NCI-H2029 (cell line): ENCODE results near the gene TNFRSF1A.

Source experiments
- DNase-seq: peaks from one replicate; lab custom pipeline; 2025; lab: John Stamatoyannopoulos, UW

TNFRSF1A gene

GRCh38 chr12:6323340-6323994 lies 18.4 kb downstream of the TNFRSF1A start:
- DNase-seq = no peak

GRCh38 chr12:6322969-6323339 lies 18.9 kb downstream of the TNFRSF1A start:
- DNase-seq = no peak

DNA sequence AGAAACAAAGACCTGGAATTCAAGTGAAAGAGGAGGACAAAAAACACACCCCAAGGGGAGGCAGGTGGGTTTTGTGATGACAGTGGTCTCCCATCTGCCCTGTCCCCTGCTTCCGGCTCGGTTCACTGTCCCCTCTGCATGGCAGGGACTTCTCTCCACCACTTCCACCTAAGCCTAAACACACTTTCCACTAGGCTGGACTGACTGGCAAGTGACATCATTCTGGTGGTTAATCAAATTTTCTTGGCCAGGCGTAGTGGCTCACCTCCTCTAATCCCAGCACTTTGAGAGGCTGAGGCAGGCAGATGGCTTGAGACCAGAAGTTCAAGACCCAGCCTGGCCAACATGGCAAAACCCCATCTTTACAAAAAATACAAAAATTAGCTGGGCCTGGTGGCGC lies 19.5 kb downstream of the TNFRSF1A start:
- no peak for DNase-seq

- no peak for DNase-seq
Measured at GRCh38 chr12:6321905-6322304, 20.0 kb downstream of the TNFRSF1A start.

DNA sequence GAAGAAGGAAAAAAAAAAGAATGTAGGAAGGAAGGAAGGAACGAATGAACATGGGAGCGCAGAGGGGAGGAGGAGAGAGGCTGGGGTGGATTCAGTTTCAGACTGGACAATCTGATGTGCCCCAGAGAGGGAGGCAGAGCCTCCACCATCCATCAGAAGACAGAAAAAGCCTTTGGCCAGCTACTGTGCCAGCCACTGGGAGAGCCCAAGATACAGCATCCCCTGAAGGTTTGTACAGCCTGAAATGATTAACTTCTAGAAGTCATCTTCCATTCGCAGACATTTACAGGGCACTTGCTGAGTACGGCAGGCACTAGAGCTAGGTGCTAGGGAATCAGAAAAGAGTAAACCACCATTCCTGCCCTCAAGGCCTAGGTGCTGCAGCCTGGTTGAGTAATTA lies 22.4 kb downstream of the TNFRSF1A start:
- no peak for DNase-seq

DNA sequence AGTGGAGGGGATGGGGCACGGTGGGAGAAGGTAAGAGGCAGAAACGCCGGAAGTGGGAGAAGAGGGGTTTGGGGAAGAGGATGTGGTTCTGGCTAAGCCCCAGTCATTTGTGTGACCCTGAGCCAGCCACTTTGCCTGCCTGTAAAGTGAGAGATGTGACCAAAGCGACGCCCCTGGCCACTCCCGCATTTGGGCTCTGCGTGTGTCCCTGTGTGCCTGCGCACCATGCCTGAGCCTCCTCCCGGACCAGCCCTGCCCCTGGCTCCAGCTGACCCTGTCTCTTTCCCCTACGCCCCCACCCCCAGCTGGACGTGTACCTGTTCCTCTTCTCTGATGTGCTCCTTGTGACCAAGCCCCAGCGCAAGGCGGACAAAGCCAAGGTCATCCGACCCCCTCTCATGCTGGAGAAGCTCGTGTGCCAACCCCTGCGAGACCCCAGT lies 23.4 kb downstream of the TNFRSF1A start:
- DNase-seq = no peak

GRCh38 chr12:6317693-6318439 lies 24.0 kb downstream of the TNFRSF1A start:
- DNase-seq = no peak

DNA sequence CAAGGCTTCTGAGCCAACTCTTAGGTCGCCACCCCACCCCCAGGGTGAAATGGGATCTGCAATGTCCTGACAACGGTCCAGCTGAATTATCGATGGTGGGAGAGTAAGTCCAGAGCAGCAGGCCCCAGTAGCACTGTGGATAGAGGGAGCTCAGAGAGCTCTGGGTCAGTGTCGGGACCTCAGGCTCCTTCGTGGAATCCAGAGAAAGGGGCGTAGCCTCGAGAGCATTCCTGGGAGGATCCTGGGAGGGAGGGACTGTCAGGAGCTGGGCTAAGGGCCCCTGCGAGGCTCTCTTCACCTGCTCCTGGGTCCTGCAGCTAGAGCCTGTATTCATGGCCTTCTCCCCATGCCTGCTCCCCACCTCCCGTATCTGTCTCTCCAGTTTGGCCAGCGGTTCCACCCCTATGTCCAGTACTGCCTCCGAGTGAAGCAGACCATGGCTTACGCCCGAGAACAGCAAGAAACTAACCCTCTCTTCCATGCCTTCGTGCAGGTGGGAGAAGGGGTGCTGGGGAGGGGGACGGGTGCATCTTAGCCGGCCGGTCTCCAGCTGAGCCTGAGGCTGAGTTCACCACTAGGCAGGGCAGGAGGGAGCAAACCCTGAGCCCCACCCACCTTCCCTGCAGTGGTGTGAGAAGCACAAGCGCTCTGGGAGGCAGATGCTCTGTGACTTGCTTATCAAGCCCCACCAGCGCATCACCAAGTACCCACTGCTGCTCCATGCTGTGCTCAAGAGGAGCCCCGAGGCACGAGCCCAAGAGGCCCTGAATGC lies 24.8 kb downstream of the TNFRSF1A start:
- no peak for DNase-seq

GRCh38 chr12:6315704-6316597 lies 25.9 kb downstream of the TNFRSF1A start:
- DNase-seq = no peak

- DNase-seq = no peak
Measured at GRCh38 chr12:6315184-6315583, 26.7 kb downstream of the TNFRSF1A start.

- no peak for DNase-seq
Measured at GRCh38 chr12:6314776-6315175, 27.1 kb downstream of the TNFRSF1A start.

GRCh38 chr12:6313326-6313940 lies 28.4 kb downstream of the TNFRSF1A start:
- no peak for DNase-seq

DNA sequence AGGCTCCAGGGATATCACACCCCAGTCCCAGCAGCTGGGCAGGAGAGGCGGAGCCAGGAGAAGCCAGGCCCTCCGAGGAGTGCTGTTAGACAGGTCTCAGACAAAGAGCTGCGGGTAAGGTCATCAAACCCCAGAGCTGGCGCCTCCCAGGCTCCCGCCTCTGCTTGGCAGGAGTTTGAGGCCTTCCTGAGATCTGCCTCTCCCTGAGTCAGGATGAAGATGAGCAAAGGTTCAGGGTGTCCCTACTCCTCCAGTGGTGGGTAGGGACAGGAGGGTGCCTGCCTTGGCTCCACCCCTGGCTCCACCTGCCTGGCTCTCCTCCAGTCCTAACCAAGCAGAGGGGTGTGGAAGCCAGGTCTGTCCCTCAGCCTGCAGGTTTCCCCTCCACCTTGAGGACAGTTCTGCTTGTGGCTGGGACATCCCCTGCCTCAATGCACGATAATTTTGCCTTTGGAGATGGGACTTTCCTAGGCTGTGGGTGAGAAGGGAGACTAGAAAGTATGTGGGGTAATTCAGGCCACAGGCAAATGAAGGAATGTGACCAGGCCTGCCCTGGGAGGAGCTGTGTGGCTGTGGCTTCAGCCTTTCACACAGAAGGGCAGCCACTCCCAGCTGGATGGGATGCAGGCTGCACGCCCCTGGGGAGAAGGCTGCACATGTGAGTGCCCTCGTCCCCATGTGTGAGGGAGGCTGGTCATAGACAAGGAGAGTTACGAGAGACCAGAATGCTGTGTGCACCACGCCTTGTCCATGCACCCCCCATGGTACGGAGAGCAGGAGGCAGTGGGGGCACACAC lies 29.1 kb downstream of the TNFRSF1A start:
- DNase-seq = peak; percentile 74

DNA sequence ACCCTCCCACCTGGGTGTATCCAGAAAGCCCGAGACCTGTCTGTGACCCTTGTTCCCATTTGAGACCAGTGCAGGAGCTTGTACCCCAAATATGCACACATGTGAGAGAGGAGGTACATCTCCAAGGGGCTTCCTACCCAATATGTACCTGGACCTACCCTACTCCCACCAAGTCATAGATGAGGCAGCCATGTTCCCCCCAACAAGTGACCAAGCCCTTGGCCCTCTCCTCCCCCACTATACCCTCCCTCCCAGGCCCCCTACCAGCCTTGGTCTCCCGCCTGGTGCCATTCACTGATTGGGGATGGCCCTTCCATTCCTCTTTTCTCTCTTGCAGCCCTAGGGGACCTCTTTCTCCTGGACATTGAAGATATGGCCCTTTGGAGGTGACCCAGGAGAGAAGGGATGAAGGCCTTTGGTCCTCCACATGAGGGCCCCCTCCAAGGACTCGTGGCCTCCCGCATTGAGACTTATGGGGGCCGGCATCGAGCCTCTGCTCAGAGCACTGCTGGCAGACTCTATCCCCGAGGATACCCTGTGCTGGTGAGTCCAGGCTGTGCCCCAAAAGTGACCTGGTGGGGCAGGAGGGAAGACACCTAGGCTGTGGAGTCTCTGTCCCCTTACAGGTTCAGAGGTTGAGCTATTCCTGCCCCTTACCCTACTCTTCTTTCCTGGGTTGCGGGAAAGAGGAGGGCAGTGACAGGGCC lies 29.9 kb downstream of the TNFRSF1A start:
- no peak for DNase-seq

- no peak for DNase-seq
Measured at GRCh38 chr12:6310771-6311610, 30.9 kb downstream of the TNFRSF1A start.

- DNase-seq = no peak
Measured at GRCh38 chr12:6307529-6307928, 34.3 kb downstream of the TNFRSF1A start.

DNA sequence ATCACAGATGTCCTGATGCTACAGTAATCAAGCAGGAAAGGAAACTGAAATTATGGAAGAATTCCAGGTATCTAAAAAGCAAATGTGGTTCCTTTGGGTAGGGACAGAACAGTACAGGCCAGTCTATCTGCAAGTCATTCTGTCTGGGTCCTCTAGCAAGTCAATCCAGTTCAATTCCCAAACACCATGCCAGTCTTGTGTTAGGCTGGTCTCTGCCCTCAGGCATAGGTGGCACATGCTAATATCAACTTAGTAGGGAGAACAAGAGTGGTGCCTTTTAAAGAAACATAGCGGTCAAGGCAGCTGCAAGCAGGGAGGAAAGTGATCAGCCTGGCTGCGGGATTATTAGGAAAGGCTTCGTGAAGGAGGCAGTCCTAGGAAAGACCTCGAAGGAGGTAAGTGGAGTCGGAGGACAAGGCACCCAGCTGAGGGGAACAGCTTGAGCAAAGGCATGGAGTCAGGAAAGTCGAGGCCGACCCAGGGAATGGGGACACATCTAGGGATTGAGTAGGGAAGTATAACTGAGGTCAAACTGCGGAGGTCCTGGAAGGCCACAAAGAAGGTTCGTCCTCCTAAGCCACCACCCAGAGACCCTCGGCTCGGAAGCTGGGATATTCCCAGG lies 35.2 kb downstream of the TNFRSF1A start:
- no peak for DNase-seq

DNA sequence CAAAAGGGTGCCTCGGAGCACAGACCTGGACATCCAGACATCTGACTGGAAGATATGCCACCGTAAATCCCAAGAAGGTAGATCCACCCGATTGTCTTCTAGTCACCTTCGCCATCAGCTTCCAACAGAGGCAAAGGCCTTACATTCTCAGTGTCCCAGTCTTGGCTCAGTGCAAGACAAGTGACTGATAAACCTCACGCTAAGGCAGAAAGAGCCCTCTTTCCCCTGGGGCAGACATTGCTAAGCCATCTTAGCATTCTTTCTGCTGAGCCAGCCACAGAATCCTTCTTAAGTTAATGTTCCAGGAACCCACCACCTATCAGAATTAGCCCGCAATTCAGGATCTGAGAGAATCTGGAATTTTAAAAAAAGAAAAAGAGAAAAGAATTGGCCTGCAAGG lies 35.7 kb downstream of the TNFRSF1A start:
- DNase-seq = no peak

- no peak for DNase-seq
Measured at GRCh38 chr12:6303071-6303470, 38.8 kb downstream of the TNFRSF1A start.
